ENCODE data around the gene GSDME.
A peak's percentile ranks its signal among the peaks of the same experiment; 100 is the strongest.

Gene GSDME

DNA sequence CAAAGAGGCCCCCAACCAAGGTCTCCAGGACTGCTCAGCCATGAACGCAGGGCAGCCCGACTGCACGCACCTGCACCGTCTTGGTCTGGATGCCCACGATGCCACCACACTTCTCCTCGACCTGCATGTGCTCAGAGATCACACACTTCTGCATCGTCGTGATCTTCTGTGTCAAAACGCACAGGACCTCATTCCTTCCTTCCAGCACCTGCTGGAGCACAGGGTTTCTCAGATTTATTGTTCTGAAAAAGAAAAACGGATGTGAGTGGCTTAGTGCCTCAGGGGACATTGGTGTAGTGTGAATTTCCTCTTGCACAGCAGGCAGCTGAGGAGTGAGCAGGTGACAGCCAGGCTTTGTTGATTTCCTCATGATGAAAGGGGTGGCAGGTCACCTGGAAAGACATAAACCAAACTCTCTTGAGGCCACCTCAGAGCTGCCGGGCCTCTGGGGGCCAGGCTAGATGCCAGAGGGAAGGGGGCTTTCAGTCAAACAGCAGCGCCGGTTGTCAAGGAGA, 38.2 kb downstream of the GSDME start:
- DNase-seq, result no peak

DNA sequence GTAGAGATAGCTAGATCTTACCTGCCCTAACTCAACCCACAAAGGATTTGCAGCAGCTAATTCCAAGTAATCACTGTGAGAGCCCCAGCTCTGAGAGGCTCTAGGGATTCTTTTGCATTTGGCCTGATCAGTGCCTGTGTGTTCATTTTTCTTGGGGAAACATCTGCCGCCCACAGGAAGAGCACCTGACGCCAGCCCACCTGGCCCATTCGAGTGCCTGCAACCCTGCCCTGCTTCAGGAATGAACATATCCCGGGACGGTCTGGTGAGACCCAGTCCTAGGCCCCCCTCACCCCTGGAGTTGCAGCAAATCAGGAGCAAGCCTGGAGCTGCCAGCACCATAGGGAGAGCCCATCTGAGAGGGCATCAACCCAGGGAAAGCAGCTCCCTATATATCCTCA, 38.8 kb downstream of the GSDME start:
- no peak for DNase-seq

- DNase-seq, result no peak
These were observed 39.5 kb downstream of the GSDME start for GRCh38 chr7:24717694-24718320.

DNA sequence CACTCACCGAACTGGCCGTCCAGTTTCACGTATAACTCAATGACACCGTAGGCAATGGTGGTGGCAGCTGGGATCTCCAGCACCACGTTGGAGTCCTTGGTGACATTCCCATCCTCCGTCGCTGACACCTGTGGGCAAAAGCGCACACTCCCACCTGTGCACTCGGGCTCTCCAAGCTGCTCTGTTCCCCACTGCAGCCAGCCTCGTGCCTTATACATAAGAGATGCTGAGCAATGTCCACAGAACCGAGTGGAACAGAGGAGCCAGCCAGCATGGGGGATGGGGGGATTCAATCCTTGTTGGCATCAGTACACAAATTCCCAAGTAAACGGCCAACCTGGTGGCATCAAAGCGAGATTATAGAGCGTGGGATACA, 40.0 kb downstream of the GSDME start:
- DNase-seq, result no peak

- DNase-seq, result no peak
These were observed 40.6 kb downstream of the GSDME start for GRCh38 chr7:24716480-24717246.

DNA sequence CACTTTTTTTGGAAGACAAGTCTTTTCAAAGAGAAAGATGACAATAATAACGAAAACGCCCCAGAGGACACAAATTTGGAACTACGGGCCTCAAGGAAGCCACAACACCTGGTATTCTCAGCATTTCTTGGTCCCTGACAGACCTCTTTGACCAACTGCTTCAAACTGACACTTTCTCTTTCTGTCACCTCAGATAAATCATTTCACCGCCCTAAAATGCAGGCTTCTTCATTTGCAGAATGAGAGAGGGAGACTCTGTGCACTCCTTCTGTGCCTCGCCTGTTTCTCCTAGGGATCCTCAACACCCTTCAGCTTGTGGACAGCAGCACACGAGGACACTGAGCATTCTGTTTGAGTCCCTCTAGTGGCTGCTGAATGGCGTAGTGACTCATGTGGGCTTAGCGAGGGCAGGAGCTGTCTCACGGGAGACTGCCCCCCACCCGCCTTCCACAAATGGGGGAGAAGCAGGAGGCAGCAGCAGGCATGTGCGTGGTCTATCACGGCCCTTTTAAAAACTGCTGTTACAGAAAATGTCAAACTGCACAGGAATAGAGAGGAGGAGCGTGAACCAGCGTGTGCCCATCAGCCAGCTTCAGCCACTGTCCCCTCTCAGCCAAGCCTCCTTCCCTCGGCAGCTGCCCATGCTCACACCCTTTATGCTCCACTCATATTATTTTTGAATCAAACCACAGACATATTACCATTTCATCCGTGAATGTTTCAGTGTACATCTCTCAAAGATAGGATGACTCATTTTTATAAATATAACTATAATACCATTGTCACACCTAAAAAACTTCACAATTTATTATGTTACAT, 41.4 kb downstream of the GSDME start:
- DNase-seq, result peak in 1 of 2 experiments; percentile 24

GRCh38 chr7:24715171-24715570, 42.1 kb downstream of the GSDME start:
- DNase-seq, result no peak

DNA sequence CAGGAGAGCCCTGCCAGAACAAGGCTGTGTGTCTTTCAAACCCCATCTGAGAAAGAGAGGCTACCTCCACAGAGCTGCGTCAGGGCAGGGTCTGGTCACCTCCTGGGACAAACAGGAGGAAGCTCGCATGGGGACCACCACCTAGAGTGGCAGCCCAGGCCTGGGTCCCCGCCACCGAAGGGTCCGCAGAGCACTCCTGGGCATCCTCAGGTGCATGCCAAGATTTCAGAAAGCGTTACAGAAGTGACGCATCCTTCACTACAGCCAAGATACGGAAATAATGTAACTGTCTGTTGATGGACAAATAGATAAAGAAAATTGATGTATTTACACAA, 42.6 kb downstream of the GSDME start:
- DNase-seq, result no peak

DNA sequence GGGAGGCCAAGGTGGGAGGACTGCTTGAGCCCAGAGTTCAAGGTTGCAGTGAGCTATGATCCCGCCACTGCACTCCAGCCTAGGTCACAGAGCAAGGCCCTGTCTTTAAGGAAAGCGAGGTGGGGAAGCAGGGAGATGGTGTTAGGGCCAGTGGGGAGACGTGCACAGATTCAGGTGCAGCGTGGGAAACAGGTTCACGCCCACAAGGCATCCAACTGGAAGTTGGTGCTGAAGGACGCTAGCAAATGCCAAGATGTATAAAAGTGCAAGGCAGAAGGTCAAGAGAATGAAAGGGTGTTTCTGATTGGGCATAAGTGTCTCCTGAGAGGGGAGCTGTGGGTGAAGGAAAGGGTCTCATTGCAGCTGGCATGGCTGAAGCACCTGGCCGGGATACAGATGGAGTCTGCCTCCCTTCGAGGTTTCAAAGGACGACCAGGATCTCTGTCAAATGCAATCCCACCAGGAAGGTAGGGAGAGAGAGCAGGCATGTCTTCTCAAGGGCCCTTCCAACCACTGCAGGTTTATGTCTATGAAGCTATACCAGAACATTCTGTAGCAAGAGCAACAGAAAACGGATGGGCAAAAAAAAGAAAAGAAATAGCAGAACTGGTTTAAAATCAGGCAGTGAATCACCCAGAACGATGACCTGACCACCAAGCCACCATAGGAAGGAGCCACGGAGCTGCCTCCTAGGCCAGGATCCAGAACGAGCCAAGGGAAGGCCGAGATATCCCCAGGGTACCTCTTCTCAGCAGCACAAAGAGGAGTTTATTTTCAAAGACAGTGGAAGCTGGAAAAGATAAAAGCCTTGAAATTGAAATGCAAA, 43.2 kb downstream of the GSDME start:
- no peak for DNase-seq

DNA sequence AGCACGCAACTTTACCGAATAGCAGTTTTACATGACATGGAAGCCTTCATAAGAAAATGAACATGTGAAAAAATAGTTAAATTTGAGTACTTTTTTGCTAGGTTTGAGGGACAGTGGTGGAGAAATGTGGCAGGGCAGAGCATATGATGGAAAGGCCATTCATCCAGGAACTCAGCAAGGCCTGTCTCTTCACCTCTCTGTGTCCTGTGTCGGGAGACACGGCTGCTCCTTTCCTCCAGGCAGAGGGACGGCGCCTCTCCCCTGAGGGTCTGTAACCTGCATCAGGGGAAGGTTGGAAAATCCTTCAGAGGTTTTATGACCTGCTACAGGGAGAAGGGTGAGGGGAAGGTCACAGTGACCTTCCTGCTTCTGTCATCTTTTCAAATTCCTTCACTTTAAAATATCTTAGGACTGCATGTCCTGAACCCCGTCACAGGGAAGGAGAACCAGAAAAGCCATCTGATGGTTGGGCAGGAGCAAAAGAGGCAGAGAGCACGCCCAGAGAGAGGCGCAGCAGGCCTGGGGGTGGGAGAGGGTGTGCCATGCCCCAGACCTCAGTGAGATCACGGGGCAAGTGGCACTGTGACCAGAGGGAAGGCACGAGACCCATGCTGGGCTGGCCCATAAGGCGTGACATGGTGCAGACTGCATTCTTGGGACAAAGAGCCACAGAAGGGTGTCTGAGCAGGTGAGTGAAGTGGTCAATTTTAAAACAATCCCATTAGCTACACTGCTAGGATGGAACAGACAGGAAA, 44.0 kb downstream of the GSDME start:
- no peak for DNase-seq

GRCh38 chr7:24709585-24710360, 47.5 kb downstream of the GSDME start:
- DNase-seq, result no peak

- no peak for DNase-seq
These were observed 48.2 kb downstream of the GSDME start for GRCh38 chr7:24709051-24709450.

GRCh38 chr7:24707988-24708615, 49.2 kb downstream of the GSDME start:
- no peak for DNase-seq

DNA sequence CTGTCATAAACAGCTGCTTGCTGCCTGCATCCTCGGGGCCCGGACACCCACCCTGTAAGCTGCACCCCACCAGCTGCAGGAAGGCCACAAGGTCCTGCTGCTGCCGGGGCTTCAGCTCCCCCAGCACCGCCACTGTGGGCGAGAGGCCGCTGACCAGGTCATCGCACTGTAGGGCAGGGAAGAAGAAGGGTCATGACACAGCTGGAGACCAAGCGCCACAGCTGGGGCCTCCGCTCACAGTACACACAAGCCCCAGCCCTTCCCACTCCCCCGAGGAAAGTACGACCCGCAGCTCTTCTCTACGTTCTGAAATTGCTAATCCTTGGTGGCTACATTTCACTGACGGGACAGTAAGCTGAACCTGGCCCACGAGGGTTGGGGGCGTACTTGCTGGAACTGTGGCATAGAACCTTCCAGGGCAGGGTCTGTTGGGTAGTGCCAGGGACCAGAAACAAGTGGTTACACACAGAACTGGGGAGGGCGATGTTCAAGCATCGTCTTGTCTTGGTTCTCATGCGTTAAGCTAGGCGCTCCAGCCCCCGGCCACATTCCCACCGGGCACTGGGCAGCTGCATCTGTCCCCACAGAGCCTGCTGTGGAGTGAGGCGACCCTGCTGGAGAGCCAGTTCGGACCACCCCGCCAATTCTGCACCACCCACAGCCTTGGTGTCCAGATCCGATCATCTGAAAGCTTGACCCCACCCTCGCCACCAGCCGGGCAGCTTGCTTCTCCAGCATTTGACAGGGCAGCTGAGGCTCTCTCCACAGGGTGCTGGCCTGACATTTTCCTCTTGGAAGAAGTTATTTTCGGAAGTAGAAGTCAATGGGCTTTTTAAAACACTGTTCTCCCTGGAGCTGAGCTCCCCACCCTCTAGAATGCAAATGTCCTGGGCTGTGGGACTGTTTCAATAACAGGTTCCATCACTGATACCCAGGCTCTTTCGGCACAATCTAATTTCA, 50.8 kb downstream of the GSDME start:
- DNase-seq, result no peak

GRCh38 chr7:24705461-24705954, 51.8 kb downstream of the GSDME start:
- DNase-seq, result no peak

DNA sequence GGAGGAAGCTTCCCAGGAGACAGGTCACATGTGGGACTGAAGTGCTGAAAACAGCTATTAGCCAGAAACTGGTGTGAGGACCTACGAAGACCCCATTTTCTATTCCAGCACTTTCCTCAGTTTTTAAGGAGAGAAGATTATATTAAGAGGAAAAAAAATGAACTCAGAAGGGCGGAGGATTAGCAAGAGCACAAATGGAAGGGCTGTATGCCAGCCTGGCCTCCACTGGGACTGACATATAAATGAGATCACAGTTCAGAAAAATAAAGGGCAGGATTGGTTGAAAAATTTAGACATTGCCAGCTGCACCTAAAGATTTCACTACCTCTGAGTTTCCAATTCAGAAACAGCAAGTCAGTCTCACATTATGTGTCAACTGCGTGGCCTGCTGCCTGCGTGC, 53.0 kb downstream of the GSDME start:
- DNase-seq, result no peak

GRCh38 chr7:24703296-24703695, 54.0 kb downstream of the GSDME start:
- no peak for DNase-seq

GRCh38 chr7:24702755-24703154, 54.5 kb downstream of the GSDME start:
- DNase-seq, result no peak
